HCT116 (cell line): ENCODE results near the gene IZUMO1. TPM values are rescaled to one million over a fixed set of nuclear protein-coding genes. Genes with fewer than 3 reads are reported as not detected.

Experiments used
- ATAC-seq: fragments of 200-7000 bp; cut with Tn5 transposase; 2 replicates; pipeline ENCODE4 v1.9.1; 2020; ENCODE audit warnings: mild to moderate bottlenecking, moderate library complexity
- BruUV-seq: library from RNA; stranded (reverse); fragments of 400-500 nt; replicated peaks from 2 replicates; lab custom pipeline; 2021; lab: Mats Ljungman, UMichigan
- CTCF ChIA-PET: fragments of 300-600 bp; sonication (Branson Sonifier 250); formaldehyde crosslinking; loops from one replicate; lab custom pipeline; 2021; ENCODE audit warnings: antibody characterized with exemption; lab: Charles Lee
- POLR2A ChIA-PET: fragments of 300-600, 350-600 bp; sonication (Branson Sonifier 250); formaldehyde crosslinking; loops from one replicate; lab custom pipeline; 2021; ENCODE audit warnings: antibody characterized with exemption; lab: Charles Lee
- RAD21 ChIA-PET, 2 experiments: fragments of 300-600 bp; sonication (Branson Sonifier 250); formaldehyde crosslinking; loops; one replicate each; lab custom pipeline; 2023; ENCODE audit warnings: low total read pairs in 2 of 2; ENCODE audit not compliant: uncharacterized antibody in 2 of 2, unreplicated experiment in 2 of 2, low non-redundant PET in 1 of 2; lab: Charles Lee
- DNase-seq: peaks from one replicate; pipeline ENCODE4 v3.0.0-alpha.2; 2010; ENCODE audit warnings: low read depth, low spot score
- H2AFZ ChIP-seq: fragments of 200-600 bp; shearing (Covaris generic), sonication (generic); 2 replicates; pipeline ENCODE4 v1.6.1; 2017; ENCODE audit warnings: low read depth, mixed run types, mixed read lengths, antibody characterized with exemption, low read length; ENCODE audit not compliant: poor library complexity, severe bottlenecking
- H3K27ac ChIP-seq: 2 replicates; pipeline ENCODE4 v1.5.1; 2012; ENCODE audit warnings: low read depth, low read length
- H3K27me3 ChIP-seq: fragments of 200-600 bp; sonication (generic); 2 replicates; pipeline ENCODE4 v1.6.1; 2016; ENCODE audit warnings: mixed run types, low read length, mixed read lengths; ENCODE audit not compliant: insufficient read depth
- H3K36me3 ChIP-seq, 2 experiments: fragments of 200-500 bp in 1 of 2; fragments of 200-600 bp in 1 of 2; sonication (Bioruptor generic) in 1 of 2; sonication (generic) in 1 of 2; 2 replicates each; pipeline versions ENCODE4 v1.5.1 to v1.6.1; 2014 to 2016; ENCODE audit warnings: low read length in 2 of 2, inconsistent platforms in 1 of 2, mixed read lengths in 1 of 2, mixed run types in 1 of 2; ENCODE audit not compliant: insufficient read depth in 2 of 2, control insufficient read depth in 1 of 2
- H3K4me1 ChIP-seq, 2 experiments: fragments of 200-600 bp in 1 of 2; sonication (generic) in 1 of 2; 2 replicates each; pipeline versions ENCODE4 v1.5.1 to v1.6.1; 2012 to 2017; ENCODE audit warnings: low read length in 2 of 2, inconsistent platforms in 1 of 2, mild to moderate bottlenecking in 1 of 2, mixed read lengths in 1 of 2, mixed run types in 1 of 2, moderate library complexity in 1 of 2; ENCODE audit not compliant: insufficient read depth in 2 of 2, control insufficient read depth in 1 of 2
- H3K4me2 ChIP-seq: fragments of 200-600 bp; sonication (generic); 2 replicates; pipeline ENCODE4 v1.6.1; 2017; ENCODE audit warnings: mixed run types, low read length, mixed read lengths
- H3K4me3 ChIP-seq, 2 experiments: fragments of 200-600 bp in 1 of 2; sonication (generic) in 1 of 2; replicated peaks in 1 of 2; 2 replicates each; pipeline ENCODE4 v1.5.1; 2011 to 2016; ENCODE audit warnings: low read length in 2 of 2, control low read depth in 1 of 2, low read depth in 1 of 2, mild to moderate bottlenecking in 1 of 2, mixed read lengths in 1 of 2, mixed run types in 1 of 2
- H3K79me2 ChIP-seq: fragments of 200-600 bp; sonication (generic); 2 replicates; pipeline ENCODE4 v1.6.1; 2017; ENCODE audit warnings: mild to moderate bottlenecking, mixed run types, low read length, moderate library complexity, mixed read lengths; ENCODE audit not compliant: insufficient read depth
- H3K9ac ChIP-seq: fragments of 200-600 bp; sonication (generic); 2 replicates; pipeline ENCODE4 v1.6.1; 2016; ENCODE audit warnings: low read length, mixed read lengths
- H3K9me2 ChIP-seq: fragments of 200-600 bp; sonication (generic), shearing (Covaris generic); 2 replicates; pipeline ENCODE4 v1.6.1; 2017; ENCODE audit warnings: mixed run types, mild to moderate bottlenecking, moderate library complexity; ENCODE audit not compliant: insufficient read depth
- H3K9me3 ChIP-seq, 2 experiments: fragments of 200-500 bp in 1 of 2; fragments of 200-600 bp in 1 of 2; sonication (Bioruptor generic) in 1 of 2; sonication (generic) in 1 of 2; 2 replicates each; pipeline ENCODE4 v1.6.1; 2014 to 2017; ENCODE audit warnings: low read length in 2 of 2, mixed read lengths in 2 of 2, inconsistent platforms in 1 of 2, low read depth in 1 of 2, mild to moderate bottlenecking in 1 of 2, mixed run types in 1 of 2, moderate library complexity in 1 of 2; ENCODE audit not compliant: control insufficient read depth in 1 of 2, insufficient read depth in 1 of 2
- H4K20me1 ChIP-seq: fragments of 200-600 bp; sonication (generic), shearing (Covaris generic); 2 replicates; pipeline ENCODE4 v1.6.1; 2017; ENCODE audit warnings: mixed run types, mild to moderate bottlenecking, moderate library complexity; ENCODE audit not compliant: insufficient read depth
- ATF3 ChIP-seq: IDR thresholded peaks from 2 replicates; pipeline ENCODE4 v1.6.1; 2012
- EGR1 ChIP-seq: IDR thresholded peaks from 2 replicates; pipeline ENCODE4 v1.6.1; 2012; ENCODE audit warnings: low read depth
- ELF1 ChIP-seq: IDR thresholded peaks from 2 replicates; pipeline ENCODE4 v1.6.1; 2012; ENCODE audit warnings: low read depth, borderline replicate concordance
- EZH2 ChIP-seq: fragments of 200-600 bp; sonication (generic); IDR thresholded peaks from 2 replicates; pipeline ENCODE4 v1.6.1; 2017; ENCODE audit warnings: antibody characterized with exemption, mixed run types
- EZH2phosphoT487 ChIP-seq: fragments of 200-600 bp; IDR thresholded peaks from 2 replicates; pipeline ENCODE4 v1.6.1; 2018; ENCODE audit warnings: antibody characterized with exemption, borderline replicate concordance
- FOSL1 ChIP-seq: IDR thresholded peaks from 2 replicates; pipeline ENCODE4 v1.6.1; 2012; ENCODE audit warnings: low read depth
- JUND ChIP-seq: IDR thresholded peaks from 2 replicates; pipeline ENCODE4 v1.6.1; 2012
- MAX ChIP-seq: IDR thresholded peaks from 2 replicates; pipeline ENCODE4 v1.6.1; 2012
- POLR2A ChIP-seq: IDR thresholded peaks from 2 replicates; pipeline ENCODE4 v1.7.0; 2011; ENCODE audit warnings: borderline replicate concordance; ENCODE audit not compliant: insufficient read depth, insufficient read length; ENCODE audit errors: extremely low read depth
- POLR2AphosphoS5 ChIP-seq: IDR thresholded peaks from 2 replicates; pipeline ENCODE4 v1.6.1; 2011; ENCODE audit warnings: mild to moderate bottlenecking, low read depth, low read length, moderate library complexity
- SIN3A ChIP-seq: IDR thresholded peaks from 2 replicates; pipeline ENCODE4 v1.6.1; 2012; ENCODE audit warnings: low read depth
- TCF7L2 ChIP-seq: IDR thresholded peaks from 2 replicates; pipeline ENCODE4 v1.7.0; 2011; ENCODE audit warnings: borderline replicate concordance, inconsistent platforms; ENCODE audit not compliant: insufficient read depth, insufficient read length; ENCODE audit errors: extremely low read depth
- ZBTB33 ChIP-seq: IDR thresholded peaks from 2 replicates; pipeline ENCODE4 v1.6.1; 2011; ENCODE audit warnings: mild to moderate bottlenecking, low read length, moderate library complexity; ENCODE audit not compliant: insufficient replicate concordance; ENCODE audit errors: extremely low read depth
- ZNF274 ChIP-seq: fragments of 200-500 bp; sonication (Bioruptor generic); IDR thresholded peaks from 2 replicates; pipeline ENCODE4 v1.6.1; 2014; ENCODE audit warnings: mild to moderate bottlenecking, low read depth, low read length, inconsistent platforms
- intact Hi-C: fragments of 100-400 bp; cut with micrococcal nuclease; formaldehyde crosslinking; loops from 2 replicates; pipeline ENCODE4 v1.10.0; 2022
- total RNA-seq: library from RNA; stranded (reverse); gene quantifications from one replicate; pipeline ENCODE4 v1.2.1, GENCODE V29; 2021; ENCODE audit not compliant: unreplicated experiment

IZUMO1 gene
- total RNA-seq, 1 experiment from 2014 or later, result 1.7 TPM

- no TSS peak for BruUV-seq
- Histone ChIP-seq H3K4me2 (no peak overlapping the region), H3K9me2 (no peaks in the 10 kb centered on the region)
- CTCF ChIA-PET, result no interaction called here
- no peak for DNase-seq
- no peak for ATAC-seq
- TF ChIP-seq POLR2A (no peak), POLR2AphosphoS5 (no peak), EGR1 (no peak), ZBTB33 (no peak), EZH2phosphoT487 (no peak), EZH2 (no peak), JUND (no peak), ZNF274 (no peak), ELF1 (no peak), FOSL1 (no peak), MAX (no peak), SIN3A (no peak), TCF7L2 (no peak), ATF3 (no peak)
- TF ChIP-seq, all 23 proteins: peak for 0
- H2AFZ ChIP-seq, result no peak overlapping the region
- H3K27me3 ChIP-seq, result no peaks in the 10 kb centered on the region
- H3K27ac ChIP-seq, result no peak overlapping the region
- H4K20me1 ChIP-seq, result no peaks in the 10 kb centered on the region
- no peaks in the 10 kb centered on the region for H3K9me3 ChIP-seq
- intact Hi-C loops, result no loop called here
- peaks cover 14 to 28% of the 10 kb centered on the region in 2 experiments for H3K4me1 ChIP-seq
- ChIA-PET POLR2A (no interaction called here), RAD21 (no interaction called here)
- no peak overlapping the region for H3K4me3 ChIP-seq
- H3K79me2 ChIP-seq, result no peaks in the 10 kb centered on the region
- no peak overlapping the region for H3K9ac ChIP-seq
- no peaks in the 10 kb centered on the region for H3K36me3 ChIP-seq
These were observed 11.6 kb downstream of the IZUMO1 start for GRCh38 chr19:48735031-48735615.
